GM21723 (cell line): ENCODE data around the gene LSP1.
"Not testable (repeated sequence)": the region's sequence is repeated elsewhere in the genome, so short reads cannot be mapped to it uniquely, and the experiment has no call there.

Experiments used
- ATAC-seq: cut with Tn5 transposase; IDR thresholded peaks from one replicate; pipeline ENCODE4 v1.9.1; 2021; ENCODE audit warnings: mild to moderate bottlenecking, moderate library complexity; ENCODE audit not compliant: unreplicated experiment

The LSP1 gene

DNA sequence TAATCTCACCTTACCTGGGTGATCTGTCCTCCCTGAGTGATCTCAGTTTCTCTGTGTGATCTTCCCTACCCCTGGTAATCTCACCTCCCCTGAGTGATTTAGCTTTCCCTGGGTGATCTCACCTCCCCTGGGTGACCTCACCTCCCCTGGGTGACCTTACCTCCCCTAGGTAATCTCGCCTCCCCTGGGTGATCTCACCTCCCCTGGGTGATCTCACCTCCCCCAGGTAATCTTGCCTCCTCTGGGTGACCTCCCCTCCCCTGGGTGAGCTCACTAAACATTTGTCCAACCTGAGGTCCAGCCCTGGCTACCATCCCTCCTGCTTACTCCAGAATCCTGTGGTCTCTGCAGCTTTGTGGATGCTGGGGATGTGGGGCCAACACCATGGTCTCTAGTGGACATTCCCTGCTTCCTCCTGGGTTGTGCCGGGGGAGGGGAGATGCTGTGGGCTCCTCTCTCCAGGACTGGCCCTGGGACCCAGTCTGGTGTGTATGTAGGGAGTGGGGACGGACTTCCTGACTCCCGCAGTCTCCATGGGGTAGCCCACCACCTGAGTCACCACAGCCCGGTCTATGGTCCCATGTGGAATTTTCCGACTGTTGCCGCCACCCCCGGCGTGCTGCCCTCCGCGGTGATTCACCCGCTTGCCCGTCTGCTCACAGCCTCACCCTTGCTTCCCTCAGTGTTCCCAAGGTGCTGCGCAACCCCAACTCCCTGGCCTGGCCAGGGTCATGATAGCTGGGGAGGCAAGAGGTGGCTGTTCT lies 9.9 kb downstream of the LSP1 start:
- ATAC-seq: no peak

DNA sequence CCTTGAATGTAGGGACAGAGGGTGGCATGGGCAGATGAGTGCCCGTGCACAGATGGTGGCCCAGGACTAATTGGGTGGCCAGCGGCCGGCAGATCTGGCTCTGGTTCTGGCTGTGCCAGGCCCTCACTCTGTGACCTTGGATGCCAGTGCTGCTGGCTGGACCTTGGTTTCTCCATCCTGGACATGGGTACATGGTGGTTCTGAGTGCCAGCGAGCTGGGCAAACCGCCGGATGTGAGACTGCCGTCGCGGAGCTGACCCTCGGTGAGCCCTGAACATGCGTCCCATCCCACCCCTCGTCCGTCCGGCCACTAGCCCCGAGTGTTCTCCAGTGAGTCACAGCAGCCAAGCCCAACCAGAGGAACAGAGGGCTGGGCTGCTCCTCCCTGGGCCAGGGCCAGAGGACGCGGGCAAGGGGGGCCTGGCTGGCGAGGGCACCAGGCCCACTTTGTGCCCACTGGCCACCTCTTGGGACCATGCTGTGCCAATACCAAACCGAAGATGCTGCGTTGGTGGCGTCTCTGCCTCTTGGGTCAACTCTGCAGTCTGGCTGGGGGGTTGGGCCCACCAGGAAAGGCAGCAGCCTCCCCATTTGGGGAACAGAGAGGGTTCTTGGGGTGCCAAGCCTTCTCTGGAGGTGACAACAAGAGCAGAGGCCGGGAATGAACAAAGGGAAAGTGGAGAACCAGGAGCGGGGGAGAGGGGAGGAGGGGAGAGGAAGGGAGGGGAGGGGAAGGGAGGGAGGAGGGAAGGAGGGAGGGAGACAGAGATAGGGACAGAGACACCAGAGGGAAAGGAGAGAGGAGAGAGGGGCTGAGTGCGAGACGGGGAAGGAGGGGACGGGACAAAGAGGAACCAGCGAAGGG lies 10.7 kb downstream of the LSP1 start:
- no peak for ATAC-seq

DNA sequence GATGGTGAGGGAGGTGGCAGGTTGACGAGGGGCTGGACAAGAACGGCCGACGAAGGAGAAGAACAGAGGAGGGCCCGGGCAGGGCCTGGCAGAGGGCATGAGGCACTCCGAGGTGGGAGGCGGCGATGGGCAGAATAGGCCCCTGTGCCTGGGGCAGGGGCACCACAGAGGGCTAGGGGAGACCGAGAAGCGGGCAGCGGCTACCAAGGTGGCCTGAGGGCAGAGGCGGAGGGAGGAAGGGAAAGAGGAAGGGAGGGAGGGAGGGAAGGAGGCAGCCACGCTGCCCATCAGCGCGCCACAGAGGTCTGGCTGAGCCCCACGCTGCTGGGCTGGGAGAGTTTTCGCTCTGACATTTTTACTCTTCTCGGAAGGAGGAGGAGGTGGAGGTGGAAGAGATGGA lies 11.3 kb downstream of the LSP1 start:
- ATAC-seq: no peak

DNA sequence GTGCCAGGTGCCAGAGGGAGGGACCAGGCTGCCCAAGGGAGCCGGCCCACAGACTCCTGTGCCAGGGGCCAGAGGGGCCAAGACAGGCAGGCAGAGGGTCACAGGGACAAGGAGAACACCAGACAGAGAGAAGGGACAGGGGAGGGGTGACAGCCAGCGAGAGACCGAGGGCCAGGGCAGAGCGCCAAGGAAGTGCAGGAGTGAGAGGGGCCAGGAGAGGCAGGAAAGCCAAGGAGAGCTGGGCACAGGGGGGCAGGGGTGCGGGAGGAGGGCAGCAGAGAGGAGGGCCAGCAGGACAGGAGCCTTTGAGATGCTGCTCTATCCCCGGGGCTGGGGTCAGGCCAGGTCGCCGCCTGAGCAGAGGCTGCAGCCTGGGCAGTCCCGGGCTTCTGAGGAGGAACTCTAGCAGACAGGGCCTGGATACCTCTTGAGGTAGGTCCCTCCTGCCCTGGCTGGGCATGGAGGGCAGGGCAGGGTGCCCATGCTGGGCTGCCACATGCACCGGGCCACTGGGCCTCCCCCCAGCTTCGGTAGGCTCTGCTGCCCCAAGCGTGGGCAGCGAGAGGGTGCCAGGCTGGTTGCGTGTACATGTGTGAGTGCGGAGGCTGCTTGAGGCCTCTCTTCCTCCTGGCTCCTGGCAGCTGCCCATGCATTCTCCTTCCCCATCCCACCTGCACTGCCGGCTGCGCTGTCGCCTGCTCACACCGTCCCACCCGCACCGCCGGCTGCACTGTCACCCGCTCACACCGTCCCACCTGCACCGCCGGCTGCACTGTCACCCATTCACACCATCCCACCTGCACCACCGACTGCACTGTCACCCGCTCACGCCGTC lies 12.2 kb downstream of the LSP1 start:
- no peak for ATAC-seq

DNA sequence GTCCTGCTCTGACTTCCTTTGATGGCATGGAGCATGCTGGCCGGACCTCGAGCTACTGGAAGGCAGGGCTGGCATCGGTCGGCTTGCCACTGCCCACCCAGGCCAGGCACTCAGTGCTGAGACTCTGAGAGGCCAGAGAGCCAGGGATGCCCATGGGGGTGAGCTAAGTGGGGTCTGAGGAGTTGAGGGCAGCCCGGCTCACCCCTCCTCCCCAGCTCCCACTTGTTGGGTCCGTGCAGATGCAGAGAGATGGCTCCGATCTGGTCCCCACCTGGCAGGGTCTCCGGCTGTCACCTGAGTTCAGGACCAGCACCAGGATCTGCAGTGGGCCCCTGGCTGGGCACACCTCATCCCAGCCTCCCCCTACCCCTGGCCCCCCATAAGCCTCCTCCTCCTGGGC lies 13.3 kb downstream of the LSP1 start:
- ATAC-seq: no peak

DNA sequence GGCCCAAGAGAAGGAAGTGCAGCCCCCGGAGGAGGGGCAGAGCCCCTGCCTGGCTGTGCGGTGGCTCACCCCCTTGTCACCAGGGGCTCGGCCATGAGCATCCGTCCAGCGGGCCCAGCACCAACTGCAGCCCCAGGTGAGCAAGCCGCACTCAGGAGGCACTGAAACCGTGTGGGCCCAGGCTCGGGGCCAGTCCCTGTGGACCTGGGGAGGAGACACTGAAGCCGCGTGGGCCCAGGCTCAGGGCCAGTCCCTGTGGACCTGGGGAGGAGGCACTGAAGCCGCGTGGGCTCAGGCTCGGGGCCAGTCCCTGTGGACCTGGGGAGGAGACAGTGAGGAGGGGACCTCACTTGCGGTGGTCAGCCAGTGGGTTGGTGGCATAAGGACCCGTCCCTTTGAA lies 13.9 kb downstream of the LSP1 start:
- ATAC-seq: no peak

DNA sequence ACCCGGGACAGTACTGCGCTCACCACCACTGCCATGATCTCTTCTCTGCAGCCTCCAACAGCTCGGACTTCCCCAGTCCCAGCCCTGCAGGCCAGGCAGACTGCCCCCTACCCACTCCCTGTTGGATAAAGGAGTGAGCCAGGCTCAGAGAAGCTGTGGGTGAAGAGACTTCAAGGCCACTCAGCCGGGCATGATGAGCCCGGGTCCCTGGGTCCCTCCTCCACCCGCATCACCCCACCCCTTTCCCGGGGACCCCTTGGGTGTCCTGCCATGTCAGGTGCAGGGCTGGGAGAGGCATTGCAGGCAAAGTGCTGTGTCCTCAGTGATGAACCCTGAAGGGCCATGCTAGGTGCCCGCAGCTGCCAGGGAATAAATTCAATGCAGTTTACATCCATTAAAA lies 14.5 kb downstream of the LSP1 start:
- no peak for ATAC-seq

DNA sequence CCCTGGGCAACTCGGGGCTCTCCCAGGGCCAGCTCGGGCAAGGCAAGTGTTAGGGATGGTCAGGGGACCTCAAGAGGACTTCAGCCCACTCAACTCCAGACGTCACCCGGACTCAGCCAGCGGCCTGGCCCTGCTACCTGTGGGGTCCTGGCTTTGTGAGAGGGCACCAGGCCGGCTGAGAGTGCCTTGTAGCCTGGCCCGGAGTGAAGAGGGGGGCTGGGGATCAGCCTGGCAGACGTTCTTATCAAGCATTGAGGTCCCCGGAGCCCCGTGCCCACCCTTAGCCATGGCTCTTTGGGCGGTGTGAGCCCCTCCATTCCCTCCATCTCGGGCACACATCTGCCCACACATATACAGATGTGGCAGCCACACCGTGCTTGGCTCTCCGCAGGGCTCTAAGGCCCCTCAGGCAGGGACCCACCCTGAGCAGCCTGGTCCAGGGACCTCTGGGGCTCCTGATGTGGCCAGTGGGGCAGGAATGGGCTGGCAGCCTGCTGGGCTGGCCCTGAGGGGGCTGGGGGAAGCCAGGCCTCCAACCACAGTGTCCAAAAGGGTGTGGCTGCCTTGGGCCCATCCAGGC lies 15.3 kb downstream of the LSP1 start:
- ATAC-seq: no peak

DNA sequence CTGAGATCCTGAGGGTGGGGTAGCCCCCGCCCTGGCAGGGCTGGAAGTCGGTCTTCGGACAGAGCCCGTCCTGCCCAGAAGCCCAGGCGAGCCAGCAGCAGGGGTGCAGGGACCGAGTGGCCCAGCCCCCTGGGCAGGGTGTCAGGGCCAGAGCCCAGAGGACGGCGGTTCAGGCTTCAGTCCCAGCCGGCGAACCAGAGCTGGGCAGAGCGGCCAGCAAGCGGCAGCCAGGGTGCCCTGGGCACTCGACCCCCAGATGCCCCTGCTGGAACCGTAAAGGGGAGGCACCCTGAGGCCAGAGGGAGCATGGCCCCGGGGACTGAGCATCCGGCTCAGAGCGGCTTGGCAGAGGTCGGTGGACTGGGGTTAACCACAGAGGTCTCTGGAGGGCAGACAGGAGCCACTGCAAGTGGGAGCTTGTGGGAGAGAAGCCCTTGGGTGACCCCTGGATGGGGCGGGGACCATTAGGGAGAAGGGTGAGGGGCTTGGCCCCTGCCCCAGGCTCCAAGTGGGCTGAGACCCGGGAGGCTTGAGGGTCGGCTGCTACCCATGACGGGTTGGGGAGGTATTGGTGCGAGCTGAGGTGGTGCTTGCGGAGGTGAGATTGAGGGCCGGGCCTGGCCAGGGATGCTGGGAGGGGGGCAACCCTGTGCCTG lies 15.9 kb downstream of the LSP1 start:
- no peak for ATAC-seq

DNA sequence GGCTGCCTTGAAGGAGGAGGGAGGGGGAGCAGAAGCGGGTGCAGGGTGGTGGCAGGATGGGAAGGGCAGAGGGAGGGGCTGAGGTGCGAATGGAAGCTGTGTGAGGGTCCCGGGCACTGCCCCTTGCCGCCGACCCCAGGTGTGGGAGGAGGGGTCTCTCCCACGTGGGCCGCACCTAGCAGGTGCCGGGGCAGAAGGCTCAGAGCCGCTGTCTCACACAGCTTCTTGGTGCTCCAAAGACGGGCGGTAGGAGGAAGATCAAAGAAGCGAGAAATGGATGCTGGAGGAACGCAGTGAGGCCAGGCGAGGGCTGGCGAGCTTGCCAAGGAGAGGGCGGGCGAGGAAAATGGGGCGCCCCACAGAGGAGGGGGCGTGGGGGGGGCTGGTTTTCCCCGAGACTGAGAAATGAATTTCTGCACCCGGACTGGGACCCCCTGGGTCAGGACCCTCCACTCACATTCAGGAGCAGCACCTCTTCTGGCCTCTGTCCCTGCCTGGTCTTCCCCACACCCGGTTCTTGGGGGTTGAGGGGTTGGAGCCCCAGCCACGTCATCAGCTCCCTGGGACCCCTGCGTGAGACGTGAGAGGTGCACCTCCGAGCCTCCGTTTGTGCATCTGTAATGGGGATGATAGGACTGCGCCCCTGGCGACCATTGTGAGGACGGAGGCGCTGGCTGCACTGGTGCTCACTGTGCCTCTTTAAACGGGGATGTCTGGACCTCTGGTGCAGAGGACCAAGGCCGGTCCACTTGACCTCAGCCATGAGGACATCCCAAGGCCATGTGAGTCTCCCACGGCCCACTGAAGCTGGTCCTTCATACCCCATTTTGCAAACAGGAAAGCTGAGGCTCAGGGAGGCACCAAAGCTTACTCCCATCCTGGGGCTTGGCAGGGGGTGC lies 16.8 kb downstream of the LSP1 start:
- ATAC-seq: no peak

DNA sequence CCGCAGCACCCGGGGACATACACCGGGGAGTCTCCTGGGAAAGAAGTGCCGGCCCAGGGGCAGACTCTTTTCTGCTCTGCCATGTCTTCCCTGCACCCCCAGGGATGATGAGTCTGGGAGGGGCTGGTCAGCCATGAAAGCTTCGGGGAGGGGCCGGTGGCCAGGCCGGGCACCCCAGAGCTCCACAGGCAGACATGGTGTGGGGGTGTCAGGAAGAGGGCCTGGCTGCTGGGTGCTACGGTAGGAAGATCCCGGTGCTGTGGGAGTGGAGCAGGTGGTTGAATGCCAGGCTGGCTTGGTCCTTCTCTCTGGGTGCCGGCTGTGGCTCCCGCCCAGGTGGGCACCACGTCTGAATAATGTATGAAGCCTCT lies 17.4 kb downstream of the LSP1 start:
- no peak for ATAC-seq

DNA sequence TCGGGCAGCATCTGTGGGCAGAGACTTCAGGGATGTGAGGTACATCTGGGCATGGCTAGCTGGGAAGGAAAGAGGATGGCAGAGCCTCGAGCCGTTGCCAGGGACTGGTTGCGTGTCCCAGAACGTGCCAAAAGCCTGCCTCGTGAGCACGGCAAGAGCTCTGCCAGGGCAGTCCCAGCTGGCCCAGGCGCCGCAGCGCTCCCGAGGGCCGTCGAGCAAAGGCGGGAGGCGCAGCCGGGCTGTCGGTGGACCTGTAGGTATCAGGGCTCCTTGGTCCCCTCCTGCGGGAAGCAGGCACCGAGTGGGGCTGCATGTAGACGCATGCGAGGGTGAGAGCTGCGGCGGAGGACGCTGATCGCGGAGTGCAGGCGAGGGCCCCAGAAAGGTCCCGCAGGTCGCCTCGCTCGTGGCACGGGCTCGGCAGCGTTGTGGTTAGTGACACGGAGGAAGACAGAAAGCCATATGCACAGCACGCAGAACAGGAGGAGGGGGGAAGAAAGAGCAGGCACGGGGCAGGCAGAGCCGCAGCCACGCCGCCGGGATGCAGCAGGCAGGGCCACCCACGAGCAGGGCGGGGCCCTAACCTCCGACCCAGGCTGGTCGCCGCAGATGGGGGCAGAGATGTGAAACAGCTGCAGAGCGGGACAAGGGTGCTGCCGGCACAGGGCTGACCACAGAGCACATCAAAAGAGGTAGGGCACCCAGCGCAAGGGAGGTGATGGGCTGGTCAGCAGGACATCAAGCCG lies 18.0 kb downstream of the LSP1 start:
- ATAC-seq: no peak

DNA sequence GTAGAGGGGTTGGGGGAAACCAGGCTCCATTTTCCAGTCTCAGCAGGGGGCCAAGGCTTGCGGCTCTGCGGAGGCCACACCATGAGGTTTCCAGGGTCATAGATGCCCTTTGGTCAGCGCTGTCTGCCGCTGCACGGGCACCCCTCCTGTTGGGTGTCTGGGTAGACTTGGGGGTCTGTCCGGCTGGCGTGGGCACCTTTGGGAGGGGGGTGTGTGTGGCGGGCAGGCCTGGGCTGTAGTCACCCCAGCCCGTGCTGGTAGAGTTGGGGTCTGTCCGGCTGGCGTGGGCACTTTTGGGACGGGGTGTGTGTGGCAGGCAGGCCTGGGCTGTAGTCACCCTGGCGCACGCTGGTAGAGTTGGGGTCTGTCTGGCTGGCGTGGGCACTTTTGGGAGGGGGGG lies 18.6 kb downstream of the LSP1 start:
- ATAC-seq: no peak

DNA sequence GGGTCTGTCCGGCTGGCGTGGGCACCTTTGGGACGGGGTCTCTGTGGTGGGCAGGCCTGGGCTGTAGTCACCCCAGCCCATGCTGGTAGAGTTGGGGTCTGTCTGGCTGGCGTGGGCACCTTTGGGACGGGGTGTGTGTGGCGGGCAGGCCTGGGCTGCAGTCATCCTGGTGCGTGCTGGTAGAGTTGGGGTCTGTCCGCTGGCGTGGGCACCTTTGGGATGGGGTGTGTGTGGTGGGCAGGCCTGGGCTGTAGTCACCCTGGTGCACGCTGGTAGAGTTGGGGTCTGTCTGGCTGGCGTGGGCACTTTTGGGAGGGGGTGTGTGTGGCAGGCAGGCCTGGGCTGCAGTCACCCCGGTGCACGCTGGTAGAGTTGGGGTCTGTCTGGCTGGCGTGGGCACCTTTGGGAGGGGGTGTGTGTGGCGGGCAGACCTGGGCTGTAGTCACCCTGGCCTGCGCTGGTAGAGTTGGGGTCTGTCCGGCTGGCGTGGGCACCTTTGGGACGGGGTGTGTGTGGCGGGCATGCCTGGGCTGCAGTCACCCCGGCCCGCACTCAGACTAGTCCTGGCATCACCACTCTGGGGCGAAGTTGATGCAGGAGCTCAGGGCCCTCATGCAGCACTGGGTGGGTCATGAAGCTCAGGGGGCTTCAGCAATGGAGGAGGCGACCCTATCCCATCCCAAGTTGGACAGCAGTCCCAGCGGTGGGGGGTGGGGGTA lies 19.5 kb downstream of the LSP1 start:
- no peak for ATAC-seq

DNA sequence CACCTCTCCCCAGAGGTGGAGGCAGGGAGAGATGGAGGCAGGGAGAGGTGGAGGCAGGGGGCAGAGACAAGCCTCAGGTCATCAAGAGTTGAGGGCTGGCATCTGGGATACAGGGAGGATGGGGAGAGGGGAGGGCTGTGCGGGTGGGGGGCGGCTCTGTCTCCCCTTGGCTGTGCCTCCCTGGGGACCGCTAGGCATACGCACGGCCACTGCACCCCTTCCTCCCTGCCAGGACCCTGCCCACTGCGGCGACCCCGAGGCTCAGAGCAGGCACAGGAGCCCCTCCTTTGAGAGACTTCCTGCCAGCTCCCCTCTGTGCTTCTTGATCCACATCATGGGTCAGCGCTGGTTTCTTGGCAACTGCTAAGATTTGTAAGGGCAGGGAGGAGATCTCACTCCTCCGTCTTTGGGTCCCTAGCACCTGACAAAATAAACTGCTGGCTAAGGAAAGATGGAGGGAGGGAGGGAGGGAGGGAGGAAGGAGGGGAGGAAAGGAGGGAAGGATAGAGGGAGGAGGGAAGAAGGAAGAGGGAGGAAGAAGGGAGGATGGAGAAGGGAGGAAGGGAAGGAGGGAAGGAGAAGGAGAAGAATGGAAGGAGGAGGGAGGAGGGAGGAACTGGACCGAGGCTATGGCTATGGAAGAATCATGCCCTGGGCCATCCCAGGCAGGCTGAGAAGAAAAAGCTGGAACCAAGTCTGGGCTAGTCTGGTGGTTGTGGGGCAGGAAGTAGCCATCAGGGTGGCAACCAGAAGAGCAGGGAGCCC lies 20.3 kb downstream of the LSP1 start:
- ATAC-seq: no peak

DNA sequence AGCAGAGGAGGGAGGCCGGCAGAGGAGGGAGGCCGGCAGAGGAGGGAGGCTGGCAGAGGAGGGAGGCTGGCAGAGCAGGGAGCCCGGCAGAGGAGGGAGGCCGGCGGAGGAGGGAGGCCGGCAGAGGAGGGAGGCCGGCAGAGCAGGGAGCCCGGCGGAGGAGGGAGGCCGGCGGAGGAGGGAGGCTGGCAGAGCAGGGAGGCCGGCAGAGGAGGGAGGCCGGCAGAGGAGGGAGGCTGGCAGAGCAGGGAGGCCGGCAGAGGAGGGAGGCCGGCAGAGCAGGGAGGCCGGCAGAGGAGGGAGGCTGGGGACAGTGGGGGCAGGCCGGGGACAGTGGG lies 20.9 kb downstream of the LSP1 start:
- ATAC-seq: not testable (repeated sequence)

DNA sequence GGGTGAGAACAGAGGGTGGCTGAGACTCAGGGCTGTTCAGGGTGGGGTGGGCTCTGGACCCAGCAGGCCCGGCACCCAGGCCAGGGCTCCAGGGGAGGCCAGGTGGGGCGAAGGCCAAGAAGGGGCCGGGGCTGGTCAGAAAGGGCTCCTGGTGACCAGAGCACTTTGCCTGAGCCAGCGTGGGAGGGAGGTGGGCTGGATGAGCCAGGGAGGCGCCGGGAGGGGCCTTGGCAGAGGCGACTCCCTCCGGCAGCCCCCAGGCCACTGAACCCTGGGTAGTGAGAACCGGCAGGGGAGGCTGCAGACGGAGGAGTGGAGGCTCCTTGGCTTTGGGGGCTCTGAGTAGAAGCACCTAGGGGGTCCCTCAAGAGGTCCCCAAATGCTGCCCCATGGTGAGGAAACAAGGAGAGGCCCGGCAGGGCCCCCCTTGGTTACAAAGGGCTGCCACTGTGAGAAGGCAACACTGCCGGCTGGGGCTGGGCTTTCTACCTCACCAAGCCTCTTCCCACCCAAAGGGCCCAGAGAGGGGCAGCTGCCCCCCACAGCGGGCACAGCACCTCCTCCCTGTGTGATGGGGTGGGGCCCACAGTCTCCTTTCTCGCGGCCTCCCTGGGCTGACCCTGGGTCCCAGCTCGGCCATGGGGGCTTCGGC lies 21.7 kb downstream of the LSP1 start:
- ATAC-seq: not testable (repeated sequence)
